MM.1S (cell line): ENCODE results near the gene EMID1.

Experiments used
- DNase-seq: peaks from one replicate; pipeline ENCODE4 v3.0.0-alpha.2; 2015
- H2AFZ ChIP-seq: fragments of 300-600 bp; sonication (generic); 2 replicates; pipeline ENCODE4 v1.6.0; 2016; ENCODE audit warnings: antibody characterized with exemption, low read length
- H3F3A ChIP-seq: fragments of 300-600 bp; sonication (generic); 2 replicates; pipeline ENCODE4 v1.6.1; 2016; ENCODE audit warnings: mild to moderate bottlenecking, antibody characterized with exemption, low read length, moderate library complexity, mixed read lengths; ENCODE audit not compliant: insufficient read depth
- H3K27ac ChIP-seq: fragments of 300-600 bp; sonication (generic); 2 replicates; pipeline ENCODE4 v1.5.1; 2016; ENCODE audit warnings: mild to moderate bottlenecking, low read length
- H3K27me3 ChIP-seq: fragments of 300-600 bp; sonication (generic); replicated peaks from 2 replicates; pipeline ENCODE4 v1.6.0; 2016; ENCODE audit warnings: low read length; ENCODE audit not compliant: insufficient read depth
- H3K36me3 ChIP-seq: fragments of 300-600 bp; sonication (generic); replicated peaks from 2 replicates; pipeline ENCODE4 v1.6.1; 2016; ENCODE audit warnings: mild to moderate bottlenecking, low read length, mixed read lengths; ENCODE audit not compliant: insufficient read depth
- H3K4me1 ChIP-seq: fragments of 300-600 bp; sonication (generic); 2 replicates; pipeline ENCODE4 v1.6.1; 2016; ENCODE audit warnings: low read length, mixed read lengths
- H3K4me2 ChIP-seq: fragments of 300-600 bp; sonication (generic); 2 replicates; pipeline ENCODE4 v1.6.0; 2016; ENCODE audit warnings: low read depth, low read length
- H3K4me3 ChIP-seq: fragments of 300-600 bp; sonication (generic); 2 replicates; pipeline ENCODE4 v1.5.1; 2016; ENCODE audit warnings: low read length, mixed read lengths
- H3K79me2 ChIP-seq: fragments of 300-600 bp; sonication (generic); 2 replicates; pipeline ENCODE4 v1.6.1; 2016; ENCODE audit warnings: mixed run types, low read length, mixed read lengths
- H3K9ac ChIP-seq: fragments of 300-600 bp; sonication (generic); 2 replicates; pipeline ENCODE4 v1.6.1; 2016; ENCODE audit warnings: low read length, mixed read lengths
- H3K9me2 ChIP-seq: fragments of 300-600 bp; sonication (generic); replicated peaks from 2 replicates; pipeline ENCODE4 v1.6.1; 2016; ENCODE audit warnings: mild to moderate bottlenecking, low read length, mixed read lengths; ENCODE audit not compliant: insufficient read depth
- H3K9me3 ChIP-seq: fragments of 300-600 bp; sonication (generic); replicated peaks from 2 replicates; pipeline ENCODE4 v1.6.1; 2016; ENCODE audit warnings: mild to moderate bottlenecking, low read length, mixed read lengths; ENCODE audit not compliant: insufficient read depth
- H4K20me1 ChIP-seq: fragments of 300-600 bp; sonication (generic); 2 replicates; pipeline ENCODE4 v1.6.1; 2016; ENCODE audit warnings: mild to moderate bottlenecking, low read length, moderate library complexity, mixed read lengths; ENCODE audit not compliant: insufficient read depth
- EZH2 ChIP-seq: fragments of 300-600 bp; sonication (generic); optimal IDR thresholded peaks from 2 replicates; pipeline ENCODE3; 2017; ENCODE audit warnings: low read depth, mild to moderate bottlenecking, antibody characterized with exemption, low read length, mixed read lengths
- EZH2phosphoT487 ChIP-seq: fragments of 300-600 bp; sonication (generic); IDR thresholded peaks from 2 replicates; pipeline ENCODE4 v1.6.1; 2018; ENCODE audit warnings: antibody characterized with exemption, low read length
- TF ChIP-seq, protein P1 (sequence below): fragments of 300-600 bp; sonication (generic); IDR thresholded peaks from 2 replicates; pipeline ENCODE4 v1.5.1; 2016; ENCODE audit warnings: antibody characterized with exemption, low read length, mixed read lengths

The EMID1 gene

GRCh38 chr22:29219881-29220670 is 14.4 kb downstream of the EMID1 start:
- no peak for DNase-seq
- no peaks in the 10 kb centered on the region for H3K9me2 ChIP-seq
- H3K79me2 ChIP-seq, result no peaks in the 10 kb centered on the region
- H4K20me1 ChIP-seq, result no peaks in the 10 kb centered on the region
- no peaks in the 10 kb centered on the region for H3K36me3 ChIP-seq
- H3F3A ChIP-seq, result no peaks in the 10 kb centered on the region
- no peaks in the 10 kb centered on the region for H3K4me1 ChIP-seq
- H3K4me2 ChIP-seq, result no peak overlapping the region
- H3K9me3 ChIP-seq, result no peaks in the 10 kb centered on the region
- no peak overlapping the region for H3K9ac ChIP-seq
- TF ChIP-seq EZH2 (no peak), EZH2phosphoT487 (no peak)
- TF ChIP-seq, protein P1, sequence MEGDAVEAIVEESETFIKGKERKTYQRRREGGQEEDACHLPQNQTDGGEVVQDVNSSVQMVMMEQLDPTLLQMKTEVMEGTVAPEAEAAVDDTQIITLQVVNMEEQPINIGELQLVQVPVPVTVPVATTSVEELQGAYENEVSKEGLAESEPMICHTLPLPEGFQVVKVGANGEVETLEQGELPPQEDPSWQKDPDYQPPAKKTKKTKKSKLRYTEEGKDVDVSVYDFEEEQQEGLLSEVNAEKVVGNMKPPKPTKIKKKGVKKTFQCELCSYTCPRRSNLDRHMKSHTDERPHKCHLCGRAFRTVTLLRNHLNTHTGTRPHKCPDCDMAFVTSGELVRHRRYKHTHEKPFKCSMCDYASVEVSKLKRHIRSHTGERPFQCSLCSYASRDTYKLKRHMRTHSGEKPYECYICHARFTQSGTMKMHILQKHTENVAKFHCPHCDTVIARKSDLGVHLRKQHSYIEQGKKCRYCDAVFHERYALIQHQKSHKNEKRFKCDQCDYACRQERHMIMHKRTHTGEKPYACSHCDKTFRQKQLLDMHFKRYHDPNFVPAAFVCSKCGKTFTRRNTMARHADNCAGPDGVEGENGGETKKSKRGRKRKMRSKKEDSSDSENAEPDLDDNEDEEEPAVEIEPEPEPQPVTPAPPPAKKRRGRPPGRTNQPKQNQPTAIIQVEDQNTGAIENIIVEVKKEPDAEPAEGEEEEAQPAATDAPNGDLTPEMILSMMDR, result no peak
- H2AFZ ChIP-seq, result no peak overlapping the region
- H3K4me3 ChIP-seq, result no peak overlapping the region
- H3K27me3 ChIP-seq, result no peaks in the 10 kb centered on the region
- H3K27ac ChIP-seq, result no peak overlapping the region

DNA sequence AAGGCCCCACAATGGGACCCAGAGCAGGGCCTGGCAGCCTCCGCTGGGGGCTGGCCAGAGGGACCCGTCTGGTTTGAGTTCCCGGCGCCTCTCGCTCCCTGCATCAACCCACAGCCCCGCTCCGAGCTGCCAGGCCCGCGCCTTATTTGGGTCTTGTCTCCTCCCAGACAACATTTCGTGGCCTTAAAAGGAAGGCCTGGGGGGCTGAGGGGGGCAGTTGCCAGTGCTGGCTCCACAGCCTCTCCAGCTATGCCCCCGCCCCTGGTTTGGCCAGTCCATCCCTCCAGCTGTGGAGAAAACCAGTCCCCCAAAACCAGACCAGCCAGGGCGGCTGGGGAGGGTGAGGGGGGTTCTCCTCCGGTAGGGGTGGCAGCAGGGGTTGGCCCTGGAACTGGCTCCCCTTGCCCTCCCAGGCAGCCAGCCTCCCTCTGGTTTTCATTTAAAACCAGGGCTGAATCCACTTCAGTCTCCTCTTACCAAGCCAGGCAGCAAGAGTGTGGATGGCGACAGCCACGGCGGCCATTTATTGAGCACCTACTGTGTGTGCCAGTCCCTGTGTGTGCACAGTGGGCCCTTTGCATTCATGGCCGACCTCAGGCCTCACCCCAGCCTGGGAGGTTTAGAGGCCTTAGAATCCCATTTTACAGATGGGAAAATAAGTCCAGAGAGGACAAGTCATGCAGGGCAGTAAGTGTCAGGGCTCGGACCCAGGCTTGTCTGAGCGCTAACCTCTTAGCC is 18.6 kb downstream of the EMID1 start:
- Histone ChIP-seq H3K4me3 (no peak overlapping the region), H3K79me2 (no peaks in the 10 kb centered on the region), H3K36me3 (no peaks in the 10 kb centered on the region), H2AFZ (no peak overlapping the region), H3K27ac (no peak overlapping the region), H3K4me1 (no peaks in the 10 kb centered on the region), H3K9me2 (no peaks in the 10 kb centered on the region), H3K4me2 (no peak overlapping the region), H4K20me1 (no peaks in the 10 kb centered on the region), H3F3A (no peaks in the 10 kb centered on the region), H3K27me3 (no peaks in the 10 kb centered on the region), H3K9me3 (no peaks in the 10 kb centered on the region), H3K9ac (no peak overlapping the region)
- TF ChIP-seq EZH2phosphoT487, result no peak
- TF ChIP-seq, protein P1, result no peak
- TF ChIP-seq EZH2, result no peak
- DNase-seq, result no peak

DNA sequence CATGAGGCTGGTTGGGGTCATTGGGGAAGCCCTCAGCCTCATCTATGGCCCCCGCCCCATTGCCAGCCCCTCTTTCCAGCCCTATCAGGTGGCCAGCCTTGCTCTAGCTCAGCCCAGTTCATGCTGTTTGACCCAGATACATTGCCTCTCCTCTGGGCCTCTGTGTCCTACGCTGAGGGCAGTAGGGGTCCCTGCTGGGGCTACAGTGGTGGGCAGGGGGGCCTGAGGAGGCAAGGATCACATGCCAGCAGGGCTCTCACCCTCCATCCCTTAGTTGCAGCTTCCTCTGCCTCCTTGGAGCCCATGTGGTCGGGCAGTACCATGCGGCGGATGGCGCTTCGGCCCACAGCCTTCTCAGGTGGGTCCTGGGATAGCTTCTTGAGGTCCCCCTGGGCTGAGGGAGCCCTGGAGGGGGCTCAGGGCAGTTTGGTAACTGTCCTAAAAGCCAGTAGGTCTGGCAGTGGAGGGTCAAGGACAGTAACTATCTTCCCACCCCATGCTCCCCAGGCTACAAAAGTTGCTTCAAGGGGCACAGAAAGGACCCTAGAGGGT is 19.2 kb downstream of the EMID1 start:
- no peaks in the 10 kb centered on the region for H3K27me3 ChIP-seq
- TF ChIP-seq EZH2 (no peak), EZH2phosphoT487 (no peak)
- TF ChIP-seq, protein P1, result no peak
- DNase-seq, result no peak
- H3K36me3 ChIP-seq, result no peaks in the 10 kb centered on the region
- H3F3A ChIP-seq, result no peaks in the 10 kb centered on the region
- no peaks in the 10 kb centered on the region for H3K79me2 ChIP-seq
- no peaks in the 10 kb centered on the region for H3K9me3 ChIP-seq
- H4K20me1 ChIP-seq, result no peaks in the 10 kb centered on the region
- no peaks in the 10 kb centered on the region for H3K4me1 ChIP-seq
- H3K4me3 ChIP-seq, result no peak overlapping the region
- no peak overlapping the region for H3K4me2 ChIP-seq
- H3K9ac ChIP-seq, result no peak overlapping the region
- no peak overlapping the region for H3K27ac ChIP-seq
- no peak overlapping the region for H2AFZ ChIP-seq
- no peaks in the 10 kb centered on the region for H3K9me2 ChIP-seq
